Small intestine (tissue), 7 donors: ENCODE data around the gene UGT2A1. TPM values are rescaled to one million over a fixed set of nuclear protein-coding genes. Genes with fewer than 3 reads are reported as not detected.
A peak's percentile ranks its signal among the peaks of the same experiment; 100 is the strongest.
"Not testable (repeated sequence)": the region's sequence is repeated elsewhere in the genome, so short reads cannot be mapped to it uniquely, and the experiment has no call there.

ENCODE experiments used
- DNase-seq, 2 donors: peaks; one replicate each; pipeline versions ENCODE4 v3.0.0 to v3.0.0-alpha.2; 2013
- FAIRE-seq: peaks from 2 replicates; lab custom pipeline; 2012; peaks lifted over from hg19 to GRCh38; lab: Jason Lieb, UNC
- H3K27ac ChIP-seq, 3 donors: one replicate each; pipeline ENCODE4 v1.5.1; 2013; ENCODE audit warnings: low read length in 2 of 3, mild to moderate bottlenecking in 2 of 3, control low read depth in 1 of 3, inconsistent platforms in 1 of 3, low read depth in 1 of 3, moderate library complexity in 1 of 3
- H3K27me3 ChIP-seq, 3 donors: one replicate each; pipeline ENCODE4 v1.6.1; 2013; ENCODE audit warnings: low read length in 3 of 3, inconsistent platforms in 1 of 3; ENCODE audit not compliant: control insufficient read depth in 3 of 3, insufficient read depth in 3 of 3
- H3K36me3 ChIP-seq, 3 donors: one replicate each; pipeline ENCODE4 v1.6.1; 2013; ENCODE audit warnings: low read length in 3 of 3, inconsistent platforms in 1 of 3, low read depth in 1 of 3, mild to moderate bottlenecking in 1 of 3, moderate library complexity in 1 of 3; ENCODE audit not compliant: control insufficient read depth in 3 of 3, insufficient read depth in 2 of 3
- H3K4me1 ChIP-seq, 3 donors: one replicate each; pipeline ENCODE4 v1.6.1; 2013; ENCODE audit warnings: low read length in 2 of 3, inconsistent platforms in 1 of 3, low read depth in 1 of 3, mild to moderate bottlenecking in 1 of 3, moderate library complexity in 1 of 3; ENCODE audit not compliant: control insufficient read depth in 3 of 3, insufficient read depth in 2 of 3
- H3K4me3 ChIP-seq, 3 donors: one replicate each; pipeline ENCODE4 v1.5.1; 2013; ENCODE audit warnings: low read length in 3 of 3, control low read depth in 1 of 3, inconsistent platforms in 1 of 3, low read depth in 1 of 3, mild to moderate bottlenecking in 1 of 3, moderate library complexity in 1 of 3
- H3K9me3 ChIP-seq, 2 donors: one replicate each; pipeline ENCODE4 v1.6.1; 2013; ENCODE audit warnings: low read depth in 1 of 2, low read length in 1 of 2; ENCODE audit not compliant: control insufficient read depth in 2 of 2, insufficient read depth in 1 of 2
- WGBS, 3 donors: extraction: QIAGEN DNeasy Blood & Tissue Kit; methylation state at CpG; one replicate each; pipeline ENCODE4 v1.1.7; 2013; 5-methylcytosine and 5-hydroxymethylcytosine counted together
- polyA plus RNA-seq, 4 donors: library from polyadenylated mRNA; stranded (reverse) in 3 of 4; unstranded in 1 of 4; fragments of 200-250 nt in 3 of 4; fragments of 120-200 nt in 1 of 4; gene quantifications; one replicate each; pipeline versions ENCODE4 v1.2.1 to v1.2.3, GENCODE V29; 2013
- donor health status: healthy with polysubstance abuse.
- donor health status: control.
- donor health status: control.
- donor health status: Bipolar disorder and iron deficiency.
- donor health status: healthy.

Gene UGT2A1
- polyA plus RNA-seq, 4 donors = 0.03 TPM; not detected in 3

DNA sequence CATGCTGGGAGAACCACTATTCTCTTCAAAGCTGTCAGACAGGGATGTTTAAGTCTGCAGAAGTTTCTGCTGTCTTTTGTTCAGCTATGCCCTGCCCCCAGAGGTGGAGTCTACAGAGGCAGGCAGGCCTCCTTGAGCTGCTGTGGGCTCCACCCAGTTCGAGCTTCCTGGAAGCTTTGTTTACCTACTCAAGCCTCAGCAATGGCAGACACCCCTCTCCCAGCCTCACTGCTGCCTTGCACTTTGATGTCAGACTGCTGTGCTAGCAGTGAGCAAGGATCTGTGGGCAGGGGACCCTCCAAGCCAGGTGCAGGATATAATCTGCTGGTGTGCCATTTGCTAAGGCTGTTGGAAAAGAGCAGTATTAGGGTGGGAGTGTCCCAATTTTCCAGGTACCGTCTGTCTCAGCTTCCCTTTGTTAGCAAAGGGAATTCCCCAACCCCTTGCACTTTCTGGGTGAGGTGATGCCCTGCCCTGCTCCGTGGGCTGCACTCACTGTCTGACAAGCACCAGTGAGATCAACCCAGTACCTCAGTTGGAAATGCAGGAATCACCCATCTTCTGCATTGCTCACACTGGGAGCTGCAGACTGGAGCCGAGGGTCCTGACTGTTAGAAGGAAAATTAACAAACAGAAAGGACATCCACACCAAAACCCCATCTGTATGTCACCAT is 8.2 kb upstream of the UGT2A1 start:
- H3K27ac ChIP-seq, H3K27me3 ChIP-seq, H3K4me1 ChIP-seq, DNase-seq, H3K36me3 ChIP-seq, FAIRE-seq, H3K4me3 ChIP-seq: not testable (repeated sequence)
- WGBS, 3 donors = 43 to 69% (median 59%) methylated on average over 4 of the region's 4 CpGs
- peaks cover 0 to 11% of the 10 kb centered on the region in 2 donors for H3K9me3 ChIP-seq

DNA sequence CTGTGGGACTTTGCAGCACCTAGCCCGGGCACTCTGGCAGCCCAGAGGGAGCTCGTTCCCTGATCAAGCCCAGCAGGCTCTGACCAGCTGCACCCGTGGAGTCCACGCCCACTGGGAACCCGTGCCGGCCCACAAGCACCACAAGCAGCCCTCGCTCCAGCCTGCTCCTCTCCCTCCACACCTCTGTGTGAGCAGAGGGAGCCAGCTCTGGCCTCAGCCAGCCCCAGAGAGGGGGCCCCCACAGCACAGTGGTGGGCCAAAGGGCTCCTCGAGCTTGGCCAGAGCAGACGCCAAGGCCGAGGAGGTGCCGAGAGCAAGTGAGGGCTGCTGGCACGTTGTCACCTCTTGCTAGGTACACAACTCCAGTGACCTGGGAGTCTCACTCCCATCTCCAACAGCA is 5.1 kb upstream of the UGT2A1 start:
- WGBS, 3 donors = 82 to 90% (median 84%) methylated on average over 12 of the region's 12 CpGs
- H3K36me3 ChIP-seq = no peaks in the 10 kb centered on the region
- H3K27me3 ChIP-seq = no peaks in the 10 kb centered on the region
- FAIRE-seq = no peak
- H3K9me3 ChIP-seq = peaks cover 0 to 11% of the 10 kb centered on the region in 2 donors
- DNase-seq = no peak
- no peak overlapping the region for H3K4me3 ChIP-seq
- H3K4me1 ChIP-seq = no peaks in the 10 kb centered on the region
- no peak overlapping the region for H3K27ac ChIP-seq

DNA sequence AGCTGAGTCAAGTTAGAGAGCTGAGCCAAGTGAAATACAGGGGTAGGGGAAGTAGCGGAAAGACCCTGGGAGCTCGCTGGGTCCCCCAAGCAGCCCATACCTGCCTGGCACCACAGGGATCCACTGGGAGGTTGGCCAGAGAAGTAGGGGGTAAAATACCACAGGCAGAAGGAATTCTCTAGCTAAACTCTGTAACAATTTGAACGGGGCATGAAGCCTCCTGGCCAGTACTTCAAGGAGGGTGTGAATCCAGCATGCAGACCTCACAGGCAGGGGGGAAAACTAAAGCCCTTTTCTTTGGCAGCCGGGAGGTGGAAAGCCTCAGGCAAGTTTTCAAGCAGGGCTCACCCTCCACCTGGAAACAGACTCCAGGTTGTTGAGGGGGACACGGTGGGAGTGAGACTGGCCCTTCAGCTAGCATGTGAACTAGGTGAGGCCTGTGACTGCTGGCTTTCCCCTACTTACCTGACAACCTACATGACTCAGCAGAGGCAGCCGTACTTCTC is 3.7 kb upstream of the UGT2A1 start:
- no peak for DNase-seq
- WGBS, 3 donors = 78 to 83% (median 79%) methylated on average over 6 of the region's 6 CpGs
- no peak for FAIRE-seq
- Histone ChIP-seq H3K36me3 (no peaks in the 10 kb centered on the region), H3K27ac (no peak overlapping the region), H3K4me1 (no peaks in the 10 kb centered on the region), H3K9me3 (peaks cover 0 to 9% of the 10 kb centered on the region in 2 donors), H3K4me3 (no peak overlapping the region), H3K27me3 (no peaks in the 10 kb centered on the region)

DNA sequence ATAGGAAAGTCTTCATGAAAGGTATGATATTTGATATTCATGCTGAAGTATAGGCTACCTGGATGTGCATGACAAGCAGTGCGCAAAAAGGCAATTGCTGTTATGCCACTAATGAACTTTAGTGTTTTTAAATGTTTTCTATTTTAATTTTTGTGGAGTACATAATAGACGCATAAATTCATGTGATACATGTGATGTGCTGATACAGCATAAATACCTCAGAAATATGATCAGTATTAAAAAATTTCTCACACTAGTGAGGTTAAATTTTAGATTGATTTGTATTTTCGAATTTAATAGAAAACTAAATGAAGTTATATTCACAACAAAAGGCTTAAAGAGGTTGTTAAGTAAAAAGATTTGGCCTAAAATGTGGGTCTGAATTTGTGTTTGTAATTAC is 2.2 kb downstream of the UGT2A1 start:
- Histone ChIP-seq H3K4me3 (no peak overlapping the region), H3K9me3 (no peaks in the 10 kb centered on the region), H3K27me3 (no peaks in the 10 kb centered on the region), H3K36me3 (no peaks in the 10 kb centered on the region), H3K27ac (no peak overlapping the region), H3K4me1 (no peaks in the 10 kb centered on the region)
- DNase-seq (no peak), FAIRE-seq (no peak)
- WGBS, 3 donors = 62 to 83% (median 74%) methylated on average over 3 of the region's 3 CpGs

DNA sequence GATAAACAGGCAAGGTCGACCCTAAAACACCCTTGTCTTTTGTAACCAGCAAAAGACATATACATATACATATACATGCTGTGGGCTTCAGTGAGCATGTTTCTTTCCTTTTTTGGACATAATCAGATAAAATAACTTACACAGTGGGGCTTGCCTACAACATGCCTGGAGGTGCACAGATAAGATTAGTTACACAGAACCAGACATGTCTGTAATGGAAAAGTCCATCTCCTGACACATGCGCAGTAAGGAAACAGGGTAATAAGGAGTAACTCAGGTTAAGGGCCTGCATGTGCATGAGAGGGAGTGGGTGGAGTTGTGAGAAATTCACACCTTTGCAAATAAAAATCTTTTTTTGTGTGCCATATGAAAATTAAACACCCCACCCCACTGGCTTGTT is 3.4 kb downstream of the UGT2A1 start:
- H3K9me3 ChIP-seq = no peaks in the 10 kb centered on the region
- H3K36me3 ChIP-seq = no peaks in the 10 kb centered on the region
- no peaks in the 10 kb centered on the region for H3K27me3 ChIP-seq
- WGBS, 3 donors = 62 to 68% (median 63%) methylated on average over 2 of the region's 2 CpGs
- no peak for FAIRE-seq
- no peaks in the 10 kb centered on the region for H3K4me1 ChIP-seq
- no peak overlapping the region for H3K4me3 ChIP-seq
- no peak for DNase-seq
- no peak overlapping the region for H3K27ac ChIP-seq

GRCh38 chr4:69649207-69649606 is 3.8 kb downstream of the UGT2A1 start:
- 35 to 53% (median 50%) methylated on average over 1 of the region's 1 CpG for WGBS, 3 donors

GRCh38 chr4:69642961-69643360 is 10.1 kb downstream of the UGT2A1 start:
- H3K36me3 ChIP-seq = no peaks in the 10 kb centered on the region
- H3K4me1 ChIP-seq = no peaks in the 10 kb centered on the region
- no peaks in the 10 kb centered on the region for H3K27me3 ChIP-seq
- no peak overlapping the region for H3K4me3 ChIP-seq
- H3K27ac ChIP-seq = no peak overlapping the region
- no peaks in the 10 kb centered on the region for H3K9me3 ChIP-seq
- DNase-seq (no peak), FAIRE-seq (no peak)
- WGBS, 3 donors = 85 to 87% (median 86%) methylated on average over 2 of the region's 2 CpGs

More at GRCh38 chr4:69649207-69649606, 3.8 kb downstream of the UGT2A1 start:
- FAIRE-seq = no peak
- Histone ChIP-seq H3K36me3 (no peaks in the 10 kb centered on the region), H3K27me3 (no peaks in the 10 kb centered on the region), H3K4me3 (no peak overlapping the region), H3K9me3 (no peaks in the 10 kb centered on the region), H3K27ac (no peak overlapping the region), H3K4me1 (no peaks in the 10 kb centered on the region)
- DNase-seq = no peak

DNA sequence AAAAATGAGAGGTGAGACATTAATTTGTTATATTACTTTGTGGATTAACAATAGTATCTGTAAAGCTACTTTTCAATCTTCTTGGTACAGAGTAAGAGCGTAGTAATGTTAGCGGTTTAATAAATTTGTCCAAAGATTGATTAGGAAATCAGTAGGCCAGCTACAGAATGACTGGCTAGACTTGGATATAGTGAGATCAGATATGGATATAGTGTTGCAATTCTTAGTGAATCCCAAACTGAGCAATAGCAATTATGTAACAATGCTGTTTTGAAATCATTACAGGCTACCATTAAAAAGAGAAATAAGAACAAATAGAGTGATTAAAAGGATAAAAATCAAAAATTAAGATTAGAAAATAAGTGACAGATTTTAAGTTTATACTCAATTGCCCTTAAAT is 12.8 kb downstream of the UGT2A1 start:
- Histone ChIP-seq H3K36me3 (no peaks in the 10 kb centered on the region), H3K4me1 (no peaks in the 10 kb centered on the region), H3K27ac (no peak overlapping the region), H3K4me3 (no peak overlapping the region), H3K9me3 (no peaks in the 10 kb centered on the region), H3K27me3 (no peaks in the 10 kb centered on the region)
- FAIRE-seq (no peak), DNase-seq (no peak)
- WGBS, 3 donors = 74 to 99% (median 94%) methylated on average over 2 of the region's 2 CpGs

DNA sequence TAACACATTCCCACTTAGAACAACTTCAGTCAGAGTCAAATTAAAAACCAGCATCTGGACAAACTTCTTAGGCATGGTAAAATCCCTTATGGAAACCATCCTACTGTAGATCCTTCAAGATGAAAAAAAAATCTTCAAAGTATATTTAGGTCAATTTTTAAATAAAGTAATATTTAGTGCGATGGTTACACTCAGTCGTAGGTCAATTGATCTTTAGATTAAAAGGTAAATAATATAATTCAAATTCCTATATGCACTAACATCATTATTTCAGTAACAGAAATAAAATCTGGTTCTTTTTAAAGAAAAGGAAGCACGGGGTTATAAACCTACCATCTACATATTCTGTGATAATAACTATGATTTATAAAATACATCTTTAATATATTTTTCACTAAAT is 13.5 kb downstream of the UGT2A1 start, which contains the start of gene UGT2A2:
UGT2A2 (minus strand) TSS at position 101 of the 400 bp plus-strand sequence; CDS start at position 99, 2 bp downstream.
- FAIRE-seq (peak; percentile 65), DNase-seq (no peak)

More for the DNA sequence above, 13.5 kb downstream of the UGT2A1 start, which contains the start of gene UGT2A2:
- Histone ChIP-seq H3K4me3 (no peak within 1 kb of the TSS), H3K9me3 (no peaks in the 10 kb centered on the region), H3K27ac (no peak within 1 kb of the TSS), H3K36me3 (no peaks in the 10 kb centered on the region), H3K4me1 (no peaks in the 10 kb centered on the region), H3K27me3 (no peaks in the 10 kb centered on the region)
- WGBS, 3 donors = 89 to 92% (median 90%) methylated on average over 3 of the region's 3 CpGs
